ENCODE results near the gene MORN1.

The MORN1 gene

DNA sequence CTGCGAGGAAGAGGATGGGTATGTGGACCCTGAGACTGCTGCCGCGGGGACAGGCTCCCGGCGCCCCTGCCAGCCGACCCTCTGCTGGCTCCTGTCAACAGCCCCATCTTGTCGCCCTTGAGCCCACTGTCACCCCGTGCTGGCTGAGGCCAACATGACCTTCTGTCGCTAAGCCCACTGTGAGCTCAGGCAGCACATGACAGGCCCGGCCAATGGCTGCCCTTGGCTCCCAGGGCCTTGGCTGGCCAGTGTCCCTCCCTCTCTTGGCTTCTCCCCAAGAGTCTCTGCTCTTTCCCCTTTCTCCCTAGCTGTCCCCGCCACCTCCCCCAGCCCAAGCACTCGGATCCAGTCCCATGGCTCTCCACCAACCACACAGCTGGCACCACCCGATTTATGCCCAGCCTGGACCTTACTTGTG is 17.5 kb upstream of the MORN1 start:
- no peak for TF ChIP-seq FOXM1 (IDR thresholded peaks at IDR 0.05; ENCODE audit: borderline replicate concordance, low read depth)
- TF ChIP-seq, protein P1, sequence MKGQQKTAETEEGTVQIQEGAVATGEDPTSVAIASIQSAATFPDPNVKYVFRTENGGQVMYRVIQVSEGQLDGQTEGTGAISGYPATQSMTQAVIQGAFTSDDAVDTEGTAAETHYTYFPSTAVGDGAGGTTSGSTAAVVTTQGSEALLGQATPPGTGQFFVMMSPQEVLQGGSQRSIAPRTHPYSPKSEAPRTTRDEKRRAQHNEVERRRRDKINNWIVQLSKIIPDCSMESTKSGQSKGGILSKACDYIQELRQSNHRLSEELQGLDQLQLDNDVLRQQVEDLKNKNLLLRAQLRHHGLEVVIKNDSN (IDR thresholded peaks at IDR 0.05), result peak; percentile 35; the same call in 1 of the 2 replicates

DNA sequence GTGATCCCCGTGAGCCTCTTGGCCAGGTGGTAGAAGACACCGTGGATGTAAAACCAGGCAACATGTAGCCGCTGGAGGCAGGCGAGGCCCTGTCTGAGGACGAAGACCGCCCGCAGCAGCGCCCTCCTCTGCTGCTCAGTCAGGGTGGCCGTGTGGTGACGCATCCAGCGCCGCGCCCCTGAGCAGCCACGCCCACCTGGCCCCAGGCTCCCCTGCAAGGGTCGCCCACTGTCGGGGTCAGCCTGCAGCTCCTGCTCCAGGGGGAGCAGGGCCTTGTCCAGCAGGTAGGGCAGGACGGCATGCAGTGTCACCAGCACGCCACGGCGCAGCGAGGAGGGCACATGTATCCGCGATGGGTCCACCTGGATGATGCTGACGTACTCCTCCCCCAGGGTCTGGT is 17.1 kb upstream of the MORN1 start:
- TF ChIP-seq EGR1 (IDR thresholded peaks at IDR 0.05), result no peak
- no peak for TF ChIP-seq EP300 (IDR thresholded peaks at IDR 0.05; ENCODE audit: borderline replicate concordance)
- no peak for TF ChIP-seq CEBPB (IDR thresholded peaks at IDR 0.05)
- TF ChIP-seq FOXM1 (IDR thresholded peaks at IDR 0.05; ENCODE audit: borderline replicate concordance, low read depth), result no peak
- no peak for TF ChIP-seq YY1 (IDR thresholded peaks at IDR 0.05; ENCODE audit: low read depth)
- no peak for TF ChIP-seq REST (IDR thresholded peaks at IDR 0.05; ENCODE audit: low read depth)

DNA sequence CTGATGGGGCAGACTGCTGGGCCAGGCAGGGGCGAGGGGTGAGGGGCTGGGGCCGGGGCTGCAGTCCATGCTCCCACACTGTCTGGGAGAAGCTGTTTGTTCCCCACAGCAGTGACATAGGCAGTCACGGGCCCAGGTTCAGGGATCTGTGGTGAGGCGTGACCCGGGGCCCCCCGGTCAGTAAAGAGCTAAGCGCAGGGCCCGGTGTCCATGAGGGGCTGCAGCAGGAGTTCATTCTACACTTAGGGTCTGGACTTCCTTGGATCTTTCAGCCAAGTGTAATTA is 16.6 kb upstream of the MORN1 start:
- TF ChIP-seq TCF12 (IDR thresholded peaks at IDR 0.05; ENCODE audit: low read depth), result no peak
- no peak for TF ChIP-seq EP300 (IDR thresholded peaks at IDR 0.05; ENCODE audit: borderline replicate concordance)
- TF ChIP-seq CREB1 (IDR thresholded peaks at IDR 0.05; ENCODE audit: low read depth), result no peak
- no peak for TF ChIP-seq CEBPB (IDR thresholded peaks at IDR 0.05)
- TF ChIP-seq, protein P1 (IDR thresholded peaks at IDR 0.05), result no peak
- TF ChIP-seq YY1 (IDR thresholded peaks at IDR 0.05; ENCODE audit: low read depth), result no peak
- no peak for TF ChIP-seq ZBTB7A (IDR thresholded peaks at IDR 0.05; ENCODE audit: low read depth)
- no peak for TF ChIP-seq TEAD4 (IDR thresholded peaks at IDR 0.05)

GRCh38 chr1:2407166-2407990 is 16.0 kb upstream of the MORN1 start:
- no peak for TF ChIP-seq YY1 (IDR thresholded peaks at IDR 0.05; ENCODE audit: low read depth)
- no peak for TF ChIP-seq REST (IDR thresholded peaks at IDR 0.05; ENCODE audit: low read depth)
- TF ChIP-seq CEBPB (IDR thresholded peaks at IDR 0.05), result no peak
- no peak for TF ChIP-seq TCF12 (IDR thresholded peaks at IDR 0.05; ENCODE audit: low read depth)
- no peak for TF ChIP-seq EP300 (IDR thresholded peaks at IDR 0.05; ENCODE audit: borderline replicate concordance)
- TF ChIP-seq, protein P1 (IDR thresholded peaks at IDR 0.05), result no peak
- TF ChIP-seq NFIC (IDR thresholded peaks at IDR 0.05), result no peak
- TF ChIP-seq MAX (IDR thresholded peaks at IDR 0.05), result no peak
- TF ChIP-seq TEAD4 (IDR thresholded peaks at IDR 0.05), result no peak
- TF ChIP-seq TAF1 (IDR thresholded peaks at IDR 0.05; ENCODE audit: low read depth), result no peak
- no peak for TF ChIP-seq CREB1 (IDR thresholded peaks at IDR 0.05; ENCODE audit: low read depth)
- no peak for TF ChIP-seq ZBTB7A (IDR thresholded peaks at IDR 0.05; ENCODE audit: low read depth)
- no peak for TF ChIP-seq EGR1 (IDR thresholded peaks at IDR 0.05)
- TF ChIP-seq FOXM1 (IDR thresholded peaks at IDR 0.05; ENCODE audit: borderline replicate concordance, low read depth), result no peak
- no peak for TF ChIP-seq RAD21 (IDR thresholded peaks at IDR 0.05; ENCODE audit: low read depth)

DNA sequence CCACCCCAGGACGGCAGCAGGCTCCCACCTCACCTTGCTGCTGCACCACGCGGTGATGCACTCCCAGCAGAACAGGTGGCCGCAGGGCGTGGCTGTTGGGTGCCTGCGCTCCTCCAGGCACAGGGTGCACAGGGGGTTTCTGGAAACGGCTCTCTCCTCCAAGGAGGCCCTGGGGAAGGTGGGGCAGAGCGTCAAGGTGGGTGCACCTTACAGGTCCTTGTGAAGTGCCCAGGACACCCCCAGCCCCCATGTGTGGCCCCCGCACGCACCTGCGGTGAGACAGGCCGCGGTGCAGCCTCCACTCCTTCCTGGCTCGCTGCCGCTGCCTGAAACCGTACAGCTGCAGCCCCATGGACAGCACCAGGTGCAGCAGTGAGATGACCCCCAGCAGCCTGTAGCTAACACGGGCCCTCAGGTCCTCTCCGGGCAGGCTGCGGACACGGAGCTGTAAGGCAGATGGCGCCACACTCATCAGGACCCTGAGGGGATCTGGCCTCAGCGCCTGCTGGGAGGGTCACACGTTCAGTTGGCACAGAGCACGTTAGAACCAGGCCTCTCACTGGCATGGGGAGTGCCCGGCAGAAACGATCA is 15.2 kb upstream of the MORN1 start:
- no peak for TF ChIP-seq MAX (IDR thresholded peaks at IDR 0.05)
- TF ChIP-seq REST (IDR thresholded peaks at IDR 0.05; ENCODE audit: low read depth), result no peak
- TF ChIP-seq EP300 (IDR thresholded peaks at IDR 0.05; ENCODE audit: borderline replicate concordance), result no peak
- no peak for TF ChIP-seq NFIC (IDR thresholded peaks at IDR 0.05)
- no peak for TF ChIP-seq RAD21 (IDR thresholded peaks at IDR 0.05; ENCODE audit: low read depth)
- no peak for TF ChIP-seq EGR1 (IDR thresholded peaks at IDR 0.05)
- no peak for TF ChIP-seq YY1 (IDR thresholded peaks at IDR 0.05; ENCODE audit: low read depth)
- no peak for TF ChIP-seq TEAD4 (IDR thresholded peaks at IDR 0.05)
- TF ChIP-seq TCF12 (IDR thresholded peaks at IDR 0.05; ENCODE audit: low read depth), result no peak
- no peak for TF ChIP-seq ZBTB7A (IDR thresholded peaks at IDR 0.05; ENCODE audit: low read depth)
- TF ChIP-seq FOXM1 (IDR thresholded peaks at IDR 0.05; ENCODE audit: borderline replicate concordance, low read depth), result no peak
- TF ChIP-seq, protein P1 (IDR thresholded peaks at IDR 0.05), result no peak
- TF ChIP-seq TAF1 (IDR thresholded peaks at IDR 0.05; ENCODE audit: low read depth), result no peak
- TF ChIP-seq CEBPB (IDR thresholded peaks at IDR 0.05), result no peak
- no peak for TF ChIP-seq CREB1 (IDR thresholded peaks at IDR 0.05; ENCODE audit: low read depth)
